Myocyte (in vitro differentiated cells): ENCODE measurements around the gene VIP. TPM values are rescaled to one million over a fixed set of nuclear protein-coding genes. Genes with fewer than 3 reads are reported as not detected.
"Not testable (repeated sequence)": the region's sequence is repeated elsewhere in the genome, so short reads cannot be mapped to it uniquely, and the experiment has no call there.

ENCODE experiments used
- DNase-seq: peaks from one replicate; pipeline ENCODE4 v3.0.0-alpha.2; 2012; ENCODE audit warnings: low read depth
- polyA plus RNA-seq: library from polyadenylated mRNA; unstranded; fragments of >200 nt; gene quantifications from one replicate; pipeline ENCODE4 v1.2.1, GENCODE V29; 2012; ENCODE audit warnings: missing spikeins
- total RNA-seq: library from RNA; depleted of rRNA; stranded (reverse); fragments of >200 nt; gene quantifications from 2 replicates; pipeline ENCODE4 v1.2.3, GENCODE V29; 2014

Gene VIP
- total RNA-seq, result not detected in 2 replicates
- polyA plus RNA-seq, result not detected

DNA sequence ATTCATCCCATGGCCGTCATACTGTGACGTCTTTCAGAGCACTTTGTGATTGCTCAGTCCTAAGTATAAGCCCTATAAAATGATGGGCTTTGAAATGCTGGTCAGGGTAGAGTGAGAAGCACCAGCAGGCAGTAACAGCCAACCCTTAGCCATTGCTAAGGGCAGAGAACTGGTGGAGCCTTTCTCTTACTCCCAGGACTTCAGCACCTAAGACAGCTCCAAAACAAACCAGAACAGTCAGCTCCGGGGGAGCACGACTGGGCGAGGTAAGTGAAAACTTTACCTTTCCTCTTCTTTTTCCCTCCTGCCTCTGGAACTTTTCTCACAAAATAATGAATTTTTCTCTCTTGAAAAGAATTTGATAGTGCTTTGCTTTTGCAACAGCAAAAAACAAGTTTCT is at the start of gene VIP:
Gene VIP, plus strand, starts transcription at position 104 of the 400 bp plus-strand sequence. CDS start 1,381 bp downstream, outside the sequence.
- peak; percentile 83 for DNase-seq

DNA sequence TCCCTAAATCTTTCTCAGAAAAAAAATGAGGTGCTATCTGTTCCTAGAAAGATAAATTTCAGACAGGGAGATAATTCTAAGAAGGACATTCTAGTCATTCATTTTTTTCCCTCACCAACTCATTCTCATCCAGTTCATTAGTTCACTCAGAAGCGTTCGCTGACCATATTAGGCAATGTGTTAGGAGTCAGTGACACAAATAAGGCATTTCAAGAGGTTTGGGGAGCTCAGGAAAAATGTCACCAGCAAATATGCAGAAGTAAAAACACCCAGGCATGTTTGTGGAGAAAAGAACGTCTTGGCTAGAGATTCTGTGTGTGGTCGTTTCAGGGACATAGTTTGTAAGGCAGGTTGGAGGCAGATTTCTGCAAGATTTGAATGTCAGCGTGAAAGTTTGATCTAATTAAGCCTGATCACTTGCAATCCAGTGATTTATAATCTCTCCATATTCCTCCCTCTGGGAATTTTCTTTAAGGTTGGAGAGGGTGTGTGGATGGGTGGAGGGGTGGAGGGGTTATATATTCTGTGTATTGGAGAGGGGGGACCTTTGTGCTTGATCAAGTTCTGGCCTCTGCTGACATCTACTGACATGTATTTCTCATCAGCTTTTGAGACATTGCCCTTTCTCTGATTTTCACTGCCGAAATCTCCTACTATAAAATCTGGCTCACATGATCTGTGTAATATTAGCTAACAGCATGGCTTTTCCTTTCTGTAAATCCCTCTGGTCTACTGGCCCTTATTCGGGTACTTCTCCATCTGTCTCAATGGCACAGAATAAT is 49.3 kb upstream of the VIP start:
- DNase-seq, result no peak

DNA sequence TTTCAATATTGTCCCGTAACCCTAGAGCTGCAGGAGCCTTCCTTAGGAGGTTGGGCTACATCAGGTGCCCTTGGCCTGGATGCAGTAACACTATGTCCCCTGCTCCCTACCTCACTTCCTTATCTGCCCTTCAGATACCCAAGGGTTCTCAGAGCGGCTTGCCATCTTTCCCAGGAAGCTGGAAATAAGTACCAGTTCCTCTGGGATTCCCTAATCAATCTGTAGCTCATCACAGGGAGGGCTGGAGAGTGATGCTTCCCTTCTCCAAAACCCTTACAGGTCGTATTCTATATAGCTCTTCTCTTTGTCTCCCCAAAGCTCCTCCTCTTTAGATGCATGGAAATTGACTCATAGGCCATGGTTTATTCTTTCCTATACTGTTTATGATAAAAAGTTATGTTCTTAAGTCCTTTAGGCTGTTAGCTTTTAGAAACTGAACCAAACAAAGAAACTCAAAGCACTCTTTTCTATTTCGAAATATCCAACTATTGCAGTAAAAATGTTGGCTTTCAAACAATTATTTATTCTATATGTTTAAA is 48.7 kb upstream of the VIP start:
- no peak for DNase-seq

DNA sequence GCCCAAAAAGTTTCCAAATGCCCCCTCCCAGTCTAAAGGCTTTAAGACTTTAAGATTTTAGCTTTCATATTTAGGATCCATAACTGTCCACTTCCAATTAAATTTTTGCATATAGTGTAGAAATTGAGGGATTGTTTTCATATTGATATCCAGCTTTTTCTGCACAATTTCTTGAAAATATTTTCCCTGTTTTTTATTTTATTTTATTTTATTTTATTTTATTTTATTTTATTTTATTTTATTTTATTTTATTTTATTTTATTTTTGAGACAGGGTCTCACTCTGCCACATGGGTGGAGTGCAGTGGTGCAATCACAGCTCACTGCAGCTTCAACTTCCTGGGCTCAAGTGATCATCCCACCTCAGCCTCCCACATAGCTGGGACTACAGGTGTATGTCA is 46.8 kb upstream of the VIP start:
- not testable (repeated sequence) for DNase-seq

DNA sequence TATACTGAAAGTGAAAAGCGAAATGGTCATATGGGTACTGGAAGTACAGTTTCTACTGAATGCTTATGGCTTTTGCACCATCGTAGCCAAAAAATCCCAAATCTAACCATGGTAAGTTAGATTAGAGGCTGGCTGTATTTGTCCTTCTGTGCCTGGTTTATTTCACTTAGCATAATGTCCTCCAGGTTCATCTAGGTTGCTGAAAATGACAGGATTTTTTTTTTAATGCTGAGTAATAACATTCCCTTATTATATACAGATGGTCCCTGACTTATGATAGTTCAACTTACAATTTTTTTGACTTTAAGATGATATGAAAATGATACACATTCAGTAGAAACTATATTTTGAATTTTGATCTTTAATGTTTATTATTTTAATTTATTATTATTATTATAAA is 45.3 kb upstream of the VIP start:
- no peak for DNase-seq

DNA sequence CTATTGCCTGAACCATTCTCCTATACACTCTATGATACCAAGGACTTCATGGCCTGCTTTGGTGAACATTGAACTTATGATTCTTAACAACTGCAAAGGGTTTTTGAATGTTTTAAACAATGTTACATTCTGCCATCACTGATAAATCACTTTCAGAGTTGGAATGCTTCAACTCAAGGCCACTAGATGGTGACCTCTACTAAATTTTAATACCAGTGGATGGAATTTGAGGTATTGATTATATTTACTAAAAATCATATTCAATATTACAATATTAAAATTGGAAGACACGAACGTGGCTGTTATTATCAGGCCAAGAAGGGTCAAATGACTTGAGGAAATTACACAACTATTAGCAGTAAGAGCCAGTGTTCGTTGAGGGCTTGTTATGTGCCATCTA is 34.3 kb upstream of the VIP start:
- DNase-seq, result no peak

DNA sequence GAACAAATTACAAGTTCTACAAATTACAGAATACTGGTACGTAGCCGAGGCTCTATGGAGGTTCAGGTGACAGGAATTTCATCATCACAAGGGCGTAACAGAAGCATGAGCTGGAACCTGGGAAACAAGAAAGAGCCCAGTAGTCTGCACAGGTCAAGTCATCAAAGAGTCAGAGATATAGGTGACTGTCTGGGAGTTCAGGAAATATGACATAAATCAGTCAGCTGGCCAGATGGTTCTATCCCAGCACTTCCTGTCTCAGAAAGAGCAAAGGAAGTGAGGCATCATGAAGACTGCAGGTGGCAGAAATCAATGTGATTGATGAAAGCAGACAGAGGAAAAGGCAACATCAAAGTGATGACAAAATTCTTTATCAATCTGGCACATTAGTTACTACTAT is 29.6 kb upstream of the VIP start:
- DNase-seq, result no peak

DNA sequence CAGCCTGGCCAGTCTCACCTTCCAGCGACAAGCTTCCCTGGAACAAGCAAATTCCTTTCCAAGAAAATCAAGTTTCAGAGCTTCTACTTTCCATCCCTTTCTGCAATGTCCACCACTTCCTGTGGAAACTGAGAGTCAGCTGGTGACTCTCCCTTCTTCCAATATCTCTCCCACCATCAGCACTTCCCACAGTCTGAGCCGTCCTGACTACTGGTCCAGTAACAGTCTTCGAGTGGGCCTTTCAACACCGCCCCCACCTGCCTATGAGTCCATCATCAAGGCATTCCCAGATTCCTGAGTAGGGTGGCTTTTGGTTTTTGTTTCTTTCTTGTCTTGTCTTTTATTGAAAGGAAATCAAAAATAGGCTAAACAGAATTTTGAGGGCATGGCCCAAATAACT is 28.6 kb upstream of the VIP start:
- DNase-seq, result no peak

DNA sequence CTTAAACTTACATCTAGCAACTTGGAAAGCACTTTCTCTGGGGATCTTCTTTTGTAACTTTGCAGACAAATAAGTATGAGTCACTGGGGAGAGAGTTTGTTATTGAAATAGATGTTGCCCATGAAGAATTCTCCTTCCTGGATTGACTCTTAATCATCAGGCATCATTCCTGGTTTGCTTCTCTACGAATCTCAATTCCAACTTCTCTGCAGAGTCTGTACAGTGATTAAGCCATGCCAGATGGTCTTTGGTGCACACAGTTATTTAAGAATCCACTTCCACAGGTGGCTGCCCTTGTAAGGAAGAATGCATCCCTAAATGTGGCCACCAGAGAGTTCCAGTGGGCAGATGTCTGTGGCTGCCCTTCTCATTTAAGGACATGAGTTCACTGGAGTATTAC is 27.2 kb upstream of the VIP start:
- DNase-seq, result peak; percentile 96

DNA sequence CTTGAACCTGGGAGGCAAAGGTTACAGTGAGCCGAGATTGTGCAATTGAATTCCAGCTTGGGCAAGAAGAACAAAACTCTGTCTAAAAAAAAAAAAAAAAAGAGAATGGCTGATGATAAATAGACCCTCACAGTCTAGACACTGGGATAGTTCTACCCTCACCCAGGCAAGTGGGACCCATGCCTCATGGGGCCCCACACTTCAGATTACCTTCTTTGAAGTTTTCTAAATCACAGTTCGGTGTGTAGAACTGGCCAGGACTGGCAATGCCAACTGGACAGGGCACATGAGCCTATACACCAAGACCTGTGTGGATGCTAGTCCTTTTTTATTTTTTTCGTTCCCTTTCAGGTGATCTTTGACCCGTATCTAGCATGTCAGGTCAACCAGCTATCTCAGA is 24.3 kb upstream of the VIP start:
- DNase-seq, result no peak

DNA sequence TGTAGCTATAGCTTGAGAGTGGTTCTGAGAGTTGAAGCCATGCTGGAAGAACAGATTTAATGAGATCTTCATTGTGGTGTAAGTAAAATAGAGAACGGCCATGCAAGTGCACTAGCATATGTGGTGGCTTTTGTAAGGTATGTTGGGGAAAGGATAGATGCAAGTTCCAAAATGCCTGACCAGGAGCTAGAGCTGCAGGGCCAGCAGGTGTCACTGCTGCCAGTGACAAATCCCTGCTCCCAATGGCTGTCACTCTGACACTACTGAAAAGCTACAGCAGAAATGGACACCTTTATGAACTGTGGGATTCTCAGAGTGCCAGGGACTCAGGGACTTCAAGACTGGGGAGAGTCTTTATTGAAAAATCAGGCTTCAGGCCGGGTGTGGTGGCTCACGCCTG is 23.1 kb upstream of the VIP start:
- DNase-seq, result no peak

DNA sequence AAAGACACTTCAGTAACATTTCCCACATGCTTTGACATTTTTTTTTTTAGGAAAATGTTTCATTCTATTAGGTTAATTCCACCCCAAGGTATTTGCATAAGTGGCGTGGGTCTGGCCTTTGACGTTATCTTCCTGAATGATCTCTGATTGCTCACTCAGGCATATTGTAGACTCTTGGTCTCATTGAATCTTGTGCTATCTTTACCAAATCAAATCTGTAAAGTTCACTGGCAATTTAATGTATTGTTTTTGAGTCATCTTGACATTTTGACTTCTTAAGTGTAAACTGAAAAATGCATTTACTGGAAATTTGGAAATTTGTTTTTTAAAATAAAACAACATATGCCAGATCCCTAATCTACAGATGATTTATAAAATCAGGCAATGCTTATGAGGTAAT is 16.0 kb upstream of the VIP start:
- no peak for DNase-seq

DNA sequence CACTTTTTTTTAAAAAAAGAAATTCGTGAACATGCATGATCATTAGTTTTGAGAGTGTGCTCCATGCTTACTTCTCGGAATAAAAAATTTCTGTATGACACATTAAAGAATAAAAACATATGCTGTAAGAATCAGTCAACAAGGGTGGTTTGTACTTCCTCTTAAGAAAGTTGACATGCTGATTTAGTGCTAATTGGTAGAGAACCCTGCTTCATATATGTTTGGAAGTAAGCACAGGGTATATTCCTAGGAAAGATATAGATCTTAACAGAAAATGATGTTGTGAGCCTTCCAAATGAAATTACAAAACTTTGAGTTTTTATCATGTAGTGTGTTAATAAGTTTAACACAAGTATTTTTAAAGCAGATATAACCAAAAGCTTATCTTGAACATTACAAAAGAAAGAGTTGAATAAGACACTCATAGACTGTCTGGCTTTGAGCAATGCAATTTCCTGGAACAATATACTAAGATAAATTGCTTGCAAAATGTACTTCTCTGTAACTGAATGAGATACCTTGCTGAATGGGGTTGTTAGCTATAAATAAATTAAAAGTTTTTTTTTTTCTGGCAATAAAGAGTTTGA is 13.8 kb upstream of the VIP start:
- DNase-seq, result no peak

DNA sequence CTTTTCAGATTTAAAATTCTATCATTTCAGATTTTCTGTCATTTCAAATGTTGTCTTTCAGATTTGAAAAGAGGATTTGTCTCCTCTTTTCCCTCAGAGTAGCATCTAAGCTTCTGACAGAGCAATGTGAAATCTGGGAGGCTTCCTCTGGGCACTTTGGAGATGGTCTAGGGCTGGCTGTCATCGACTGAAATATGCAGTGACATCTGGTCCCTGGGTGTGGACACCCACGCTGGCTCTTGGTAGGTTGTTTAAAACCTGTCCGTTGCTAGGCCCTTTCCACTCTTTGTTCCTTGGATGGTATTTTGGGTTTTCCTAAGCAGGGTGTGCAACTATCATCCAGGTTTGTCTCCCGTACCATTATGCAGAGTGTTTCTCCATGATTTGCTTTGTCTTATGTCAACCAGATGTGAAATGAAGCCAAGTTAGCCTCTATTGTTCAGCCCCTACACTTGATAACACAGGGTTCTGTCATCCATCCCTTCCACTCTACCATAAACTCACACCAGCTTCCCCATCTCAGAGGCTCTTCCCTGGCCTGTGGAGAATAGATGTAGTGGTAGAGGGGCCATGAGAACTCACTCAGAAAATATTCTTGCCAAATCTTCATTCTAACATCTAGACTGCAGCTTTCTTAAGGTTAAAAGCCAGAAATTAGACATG is 5.0 kb upstream of the VIP start:
- DNase-seq, result no peak

DNA sequence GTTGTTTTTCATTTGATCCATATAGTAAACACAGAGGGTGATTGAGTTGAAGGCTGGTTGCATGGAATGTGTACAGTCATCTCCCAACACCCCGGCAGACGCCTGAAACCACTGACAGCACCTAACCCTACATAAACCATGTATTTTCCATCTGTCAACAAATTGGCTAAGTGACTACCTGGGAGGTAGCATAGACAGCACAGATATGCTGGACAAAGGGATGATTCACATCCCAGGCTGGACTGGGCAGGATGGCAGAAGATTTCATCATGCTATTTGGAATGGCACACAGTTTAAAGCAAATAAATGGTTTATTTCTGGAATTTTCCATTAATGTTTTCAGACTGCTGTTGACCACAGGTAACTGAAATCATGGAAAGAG is 4.4 kb upstream of the VIP start:
- no peak for DNase-seq

DNA sequence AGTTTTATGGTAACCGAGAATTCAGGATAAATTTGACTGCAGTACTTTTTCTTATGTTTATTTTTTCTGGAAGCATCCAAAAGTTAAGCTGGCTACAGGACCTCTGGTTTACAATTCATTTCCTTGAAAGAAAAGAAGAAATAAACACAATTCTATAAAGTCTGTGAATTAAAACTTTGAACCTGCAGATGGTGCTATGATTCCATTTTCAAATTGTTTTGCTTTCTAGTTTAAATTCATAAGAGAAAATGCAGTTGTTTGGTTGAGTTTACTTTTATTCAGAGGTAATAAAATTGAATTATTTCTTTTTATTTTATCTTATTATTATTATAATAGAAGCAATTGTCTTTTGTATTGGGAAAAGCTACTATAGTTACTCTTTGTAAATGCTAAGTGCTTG is 1.8 kb upstream of the VIP start:
- peak; percentile 16 for DNase-seq

DNA sequence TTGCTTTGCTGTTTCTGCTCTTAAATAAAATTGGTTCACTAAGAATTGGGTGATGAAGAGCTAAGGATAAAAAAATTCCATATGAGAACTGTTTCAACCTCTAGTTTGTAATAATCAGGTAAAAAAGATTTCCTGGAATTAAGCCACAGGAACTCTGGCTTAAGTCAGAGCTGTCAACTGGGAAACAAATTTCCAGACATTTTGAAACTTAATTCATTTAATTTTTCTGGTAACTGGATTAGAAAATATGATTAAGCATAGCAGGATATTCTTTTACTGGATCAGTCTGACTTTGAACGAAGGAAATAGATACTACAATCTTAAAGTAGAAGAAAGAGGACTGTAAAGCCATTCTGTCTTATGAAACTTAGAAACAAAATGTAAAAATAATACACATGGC is 1.3 kb upstream of the VIP start:
- DNase-seq, result no peak

DNA sequence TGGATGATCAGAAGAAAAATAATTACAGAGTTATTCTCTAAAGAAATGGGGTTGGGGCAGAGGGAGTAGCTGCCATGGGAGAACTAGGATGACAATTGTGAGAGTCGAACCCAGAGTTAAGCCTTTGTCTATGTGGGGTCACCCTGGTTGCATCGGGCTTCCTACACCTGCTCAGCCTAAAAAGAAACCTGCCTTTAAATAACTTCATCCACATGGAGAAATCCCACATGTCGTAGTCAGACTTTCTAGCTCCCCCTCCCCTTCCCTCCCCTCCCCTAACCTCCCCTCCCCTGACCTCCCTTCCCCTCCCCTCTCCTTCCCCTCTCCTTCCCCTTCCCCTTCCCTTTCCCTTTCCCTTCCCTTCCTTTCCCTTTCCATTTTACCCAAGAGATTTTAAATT is 14.7 kb downstream of the VIP start:
- DNase-seq, result no peak

DNA sequence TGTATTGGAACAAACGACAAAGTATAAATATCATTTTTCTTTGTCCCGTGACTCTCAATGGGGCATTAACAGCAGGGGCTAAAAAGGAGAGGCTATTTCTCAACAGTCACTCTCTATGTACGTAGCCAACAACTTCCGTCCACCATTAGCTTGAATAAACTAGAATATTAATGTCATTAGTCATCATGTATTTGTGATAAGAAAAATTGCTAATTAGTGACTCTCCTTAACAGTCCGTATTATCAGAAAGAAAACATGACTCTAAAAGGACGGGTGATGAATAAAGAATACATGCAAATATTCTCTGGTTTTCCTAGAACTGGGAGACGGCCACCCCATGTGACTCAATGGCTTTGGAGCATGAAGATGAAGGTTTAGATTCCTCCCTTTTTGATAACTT is 18.6 kb downstream of the VIP start:
- no peak for DNase-seq

DNA sequence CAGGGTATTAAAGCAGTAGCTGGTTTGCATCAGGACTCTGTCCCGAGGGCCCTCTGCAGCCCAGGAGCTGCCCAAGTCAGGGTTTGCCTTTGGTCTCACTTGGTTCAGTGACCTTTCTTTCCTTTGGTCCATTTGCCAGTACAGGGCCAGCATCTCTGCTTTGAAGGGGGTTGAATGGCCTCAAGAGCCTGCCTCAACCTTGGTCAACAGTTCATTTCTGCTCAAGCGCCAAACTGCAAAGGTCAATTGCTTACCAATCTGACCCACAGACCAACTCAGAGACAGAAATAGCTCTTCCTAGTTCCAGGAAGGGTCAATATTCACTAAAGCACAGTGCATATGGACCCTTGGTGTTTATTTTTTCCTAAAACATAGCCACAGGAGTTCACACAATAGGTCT is 19.4 kb downstream of the VIP start:
- no peak for DNase-seq

DNA sequence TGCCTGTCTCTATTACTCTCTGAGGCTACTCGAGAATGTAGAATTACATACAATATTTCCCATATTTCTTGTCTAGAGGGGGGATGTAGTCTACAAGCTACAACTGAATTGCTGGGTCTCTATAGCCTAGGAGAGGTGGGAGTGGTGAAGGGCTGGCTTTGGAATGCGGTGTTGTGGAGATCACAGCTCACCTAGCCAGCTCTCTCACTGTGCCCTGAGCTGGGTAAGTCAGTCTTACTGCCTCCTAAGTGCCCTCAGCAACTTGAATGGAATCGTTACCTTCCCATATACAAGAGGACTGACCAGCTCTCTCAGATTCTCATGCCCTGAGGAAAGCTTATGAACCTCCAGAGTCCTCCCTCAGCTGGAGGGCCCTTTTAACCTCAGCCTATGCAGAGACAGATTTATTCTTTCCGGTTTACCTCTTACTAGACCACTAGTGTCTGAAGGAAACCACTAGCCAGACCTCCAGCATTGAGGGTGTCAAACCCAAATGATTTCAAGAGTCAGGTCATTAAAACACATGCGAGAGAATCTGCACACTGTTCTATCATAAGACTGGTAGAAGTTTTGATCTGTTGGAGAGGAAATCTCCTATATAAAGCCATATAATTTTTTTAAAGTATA is 20.6 kb downstream of the VIP start:
- no peak for DNase-seq

DNA sequence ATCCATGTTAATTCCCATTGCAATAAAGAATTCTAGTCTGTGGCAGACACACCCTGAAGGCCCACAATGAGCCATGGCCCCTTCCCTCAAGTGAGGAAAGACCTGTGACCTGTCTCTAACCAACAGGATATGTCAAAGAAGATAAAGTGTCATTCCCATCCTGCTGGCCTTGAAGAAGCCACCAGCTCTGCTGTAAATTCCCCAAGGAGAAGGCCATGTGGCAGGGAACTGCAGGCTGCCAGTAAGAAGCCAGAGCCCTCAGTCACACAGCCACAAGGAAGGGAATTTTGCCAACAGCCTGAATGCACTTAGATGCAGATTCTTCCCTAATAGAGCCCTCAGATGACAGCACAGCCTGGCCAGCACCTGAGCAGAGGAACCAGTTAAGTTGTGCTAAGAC is 24.8 kb downstream of the VIP start:
- no peak for DNase-seq
